Measurements from ENCODE around the gene TCL1B. TPM values are rescaled to one million over a fixed set of nuclear protein-coding genes. Genes with fewer than 3 reads are reported as not detected.

The TCL1B gene
- total and polyA plus RNA-seq, 2 of the 8 experiments (the other 6 are each of a cell fraction or from before 2014, with no cell fraction given): 9.6 to 11.5 TPM

GRCh38 chr14:95711476-95712176 is 25.4 kb downstream of the TCL1B start:
- no peak overlapping the region for H2BK5ac ChIP-seq (ENCODE audit: low read depth, low read length)
- H4K5ac ChIP-seq (ENCODE audit: insufficient read length, low read depth, low read length): no peak overlapping the region
- TF ChIP-seq KDM5A (IDR thresholded peaks at IDR 0.05; ENCODE audit: low read length): no peak
- no peak for TF ChIP-seq SIRT6 (IDR thresholded peaks at IDR 0.05; ENCODE audit: low read length)
- no peak for TF ChIP-seq EZH2 (IDR thresholded peaks at IDR 0.05; ENCODE audit: low read depth, low read length, severe bottlenecking)
- FAIRE-seq: no peak
- no peaks in the 10 kb centered on the region for H3K36me3 ChIP-seq (ENCODE audit: control insufficient read depth in 2 of 4, insufficient read depth in 4 of 4, low read length in 3 of 4)
- DNase-seq (ENCODE audit: low read depth in 1 of 2, low spot score in 2 of 2): no peak
- H3K23me2 ChIP-seq (ENCODE audit: low read depth, low read length): no peaks in the 10 kb centered on the region
- H2BK12ac ChIP-seq (ENCODE audit: low read depth, low read length): no peak overlapping the region
- no peak overlapping the region for H2AFZ ChIP-seq (ENCODE audit: low read length)
- no peak overlapping the region for H3K23ac ChIP-seq (ENCODE audit: insufficient read length)
- no peak overlapping the region for H3K4ac ChIP-seq (replicated peaks; ENCODE audit: insufficient read length, low read depth, low read length)
- no peak overlapping the region for H3K4me3 ChIP-seq (ENCODE audit: extremely low read depth in 1 of 4, insufficient read depth in 2 of 4, low read depth in 3 of 4, low read length in 4 of 4)
- H3K79me2 ChIP-seq (ENCODE audit: control insufficient read depth in 1 of 2, insufficient read depth in 2 of 2, low read length in 2 of 2): no peaks in the 10 kb centered on the region
- ChIA-PET CTCF (ENCODE audit: partially characterized antibody) (interaction anchor here (0.6 to 2.6 kb wide), 6 partner anchors 11 to 145 kb away, joined by 3 to 7 read pairs (median 3); no protein-coding TSS in a partner anchor), POLR2A (ENCODE audit: partially characterized antibody) (no interaction called here)
- no peak overlapping the region for H3K27ac ChIP-seq (ENCODE audit: low read depth, low read length)
- peak overlapping the region; percentile 46 for H4K91ac ChIP-seq (replicated peaks; ENCODE audit: insufficient read length, low read length)
- H2BK15ac ChIP-seq (ENCODE audit: low read length): no peak overlapping the region
- peaks cover 0 to 9% (median 3%) of the 10 kb centered on the region in 4 experiments; a peak in 4 of 7 replicates for H3K27me3 ChIP-seq (replicated peaks in 1 of 4; ENCODE audit: control insufficient read depth in 3 of 4, extremely low read depth in 1 of 4, insufficient read depth in 3 of 4, low read length in 3 of 4)
- H3K14ac ChIP-seq (ENCODE audit: insufficient read length): no peak overlapping the region
- H3K9me3 ChIP-seq (ENCODE audit: insufficient read depth in 2 of 2, low read depth in 1 of 2, low read length in 1 of 2): no peaks in the 10 kb centered on the region
- no peak overlapping the region for H3K18ac ChIP-seq (ENCODE audit: extremely low read depth, low read length)
- WGBS, 2 experiments (ENCODE audit: extremely low coverage in 1 of 2, insufficient coverage in 1 of 2, insufficient read length in 1 of 2, insufficient replicate concordance in 2 of 2, low coverage in 1 of 2, low lambda C conversion rate in 2 of 2, missing lambda C conversion rate in 1 of 2): 76% methylated on average over 9 of the region's 9 CpGs; no CpG with 5 or more reads in 1 of the 2 experiments
- H3K4me2 ChIP-seq (ENCODE audit: insufficient read depth in 1 of 2, low read depth in 2 of 2, low read length in 2 of 2): no peak overlapping the region
- no peak overlapping the region for H2BK120ac ChIP-seq (replicated peaks; ENCODE audit: low read depth, low read length)
- no peak overlapping the region for H2AK5ac ChIP-seq (ENCODE audit: low read depth, low read length)
- no peaks in the 10 kb centered on the region for H3K79me1 ChIP-seq (ENCODE audit: low read depth, low read length)
- no peak overlapping the region for H4K8ac ChIP-seq (ENCODE audit: extremely low read depth, insufficient read depth, low read length)
- H4K20me1 ChIP-seq (replicated peaks in 1 of 2; ENCODE audit: control insufficient read depth in 1 of 2, insufficient read depth in 2 of 2, low read length in 2 of 2): no peaks in the 10 kb centered on the region
- no peak overlapping the region for H2BK20ac ChIP-seq (ENCODE audit: low read length)
- H3K9ac ChIP-seq (replicated peaks in 1 of 4; ENCODE audit: extremely low read depth in 1 of 4, low read depth in 3 of 4, low read length in 3 of 4): no peak overlapping the region
- H3K4me1 ChIP-seq (replicated peaks in 1 of 4; ENCODE audit: control insufficient read depth in 3 of 4, insufficient read depth in 4 of 4, low read length in 3 of 4): peaks cover 2 to 9% (median 5%) of the 10 kb centered on the region in 4 experiments
- no peak overlapping the region for H3K56ac ChIP-seq (replicated peaks; ENCODE audit: insufficient read length, low read depth, low read length)
